ENCODE data around the gene ATP8B4.
"Not testable (repeated sequence)": the region's sequence is repeated elsewhere in the genome, so short reads cannot be mapped to it uniquely, and the experiment has no call there.

The ATP8B4 gene

GRCh38 chr15:49986326-49986725, 132.7 kb downstream of the ATP8B4 start:
- Histone ChIP-seq H3K4me3 (ENCODE audit: low read length) (no peak overlapping the region), H3K9me3 (ENCODE audit: control insufficient read depth, low read length) (no peaks in the 10 kb centered on the region), H3K36me3 (ENCODE audit: control insufficient read depth, insufficient read depth, low read length) (no peaks in the 10 kb centered on the region), H3K9ac (ENCODE audit: low read length) (no peak overlapping the region), H3K27me3 (ENCODE audit: control insufficient read depth, insufficient read depth, low read length) (no peaks in the 10 kb centered on the region), H3K4me1 (ENCODE audit: control insufficient read depth, insufficient read depth, low read length) (no peaks in the 10 kb centered on the region)

- Histone ChIP-seq H3K9ac (ENCODE audit: low read length) (no peak overlapping the region), H3K27me3 (ENCODE audit: control insufficient read depth, insufficient read depth, low read length) (no peaks in the 10 kb centered on the region), H3K36me3 (ENCODE audit: control insufficient read depth, insufficient read depth, low read length) (no peaks in the 10 kb centered on the region), H3K4me1 (ENCODE audit: control insufficient read depth, insufficient read depth, low read length) (no peaks in the 10 kb centered on the region), H3K4me3 (ENCODE audit: low read length) (no peak overlapping the region), H3K9me3 (ENCODE audit: control insufficient read depth, low read length) (no peaks in the 10 kb centered on the region)
Measured at GRCh38 chr15:49985463-49985862, 133.6 kb downstream of the ATP8B4 start.

- no peaks in the 10 kb centered on the region for H3K4me1 ChIP-seq (ENCODE audit: control insufficient read depth, insufficient read depth, low read length)
- H3K9ac ChIP-seq (ENCODE audit: low read length) = no peak overlapping the region
- H3K9me3 ChIP-seq (ENCODE audit: control insufficient read depth, low read length) = no peaks in the 10 kb centered on the region
- H3K27me3 ChIP-seq (ENCODE audit: control insufficient read depth, insufficient read depth, low read length) = no peaks in the 10 kb centered on the region
- no peaks in the 10 kb centered on the region for H3K36me3 ChIP-seq (ENCODE audit: control insufficient read depth, insufficient read depth, low read length)
- no peak overlapping the region for H3K4me3 ChIP-seq (ENCODE audit: low read length)
Measured at GRCh38 chr15:49984436-49984835, 134.6 kb downstream of the ATP8B4 start.

- H3K27me3 ChIP-seq (ENCODE audit: control insufficient read depth, insufficient read depth, low read length) = no peaks in the 10 kb centered on the region
- no peaks in the 10 kb centered on the region for H3K4me1 ChIP-seq (ENCODE audit: control insufficient read depth, insufficient read depth, low read length)
- no peak overlapping the region for H3K4me3 ChIP-seq (ENCODE audit: low read length)
- H3K9ac ChIP-seq (ENCODE audit: low read length) = no peak overlapping the region
- H3K36me3 ChIP-seq (ENCODE audit: control insufficient read depth, insufficient read depth, low read length) = no peaks in the 10 kb centered on the region
- no peaks in the 10 kb centered on the region for H3K9me3 ChIP-seq (ENCODE audit: control insufficient read depth, low read length)
Measured at GRCh38 chr15:49982584-49982983, 136.4 kb downstream of the ATP8B4 start.

- Histone ChIP-seq H3K4me1 (ENCODE audit: control insufficient read depth, insufficient read depth, low read length) (no peaks in the 10 kb centered on the region), H3K9ac (ENCODE audit: low read length) (no peak overlapping the region), H3K27me3 (ENCODE audit: control insufficient read depth, insufficient read depth, low read length) (no peaks in the 10 kb centered on the region), H3K36me3 (ENCODE audit: control insufficient read depth, insufficient read depth, low read length) (no peaks in the 10 kb centered on the region), H3K4me3 (ENCODE audit: low read length) (no peak overlapping the region), H3K9me3 (ENCODE audit: control insufficient read depth, low read length) (no peaks in the 10 kb centered on the region)
Measured at GRCh38 chr15:49979705-49980382, 139.2 kb downstream of the ATP8B4 start.

GRCh38 chr15:49978121-49978520, 140.9 kb downstream of the ATP8B4 start:
- no peaks in the 10 kb centered on the region for H3K4me1 ChIP-seq (ENCODE audit: control insufficient read depth, insufficient read depth, low read length)
- H3K36me3 ChIP-seq (ENCODE audit: control insufficient read depth, insufficient read depth, low read length) = no peaks in the 10 kb centered on the region
- H3K9me3 ChIP-seq (ENCODE audit: control insufficient read depth, low read length) = no peaks in the 10 kb centered on the region
- no peaks in the 10 kb centered on the region for H3K27me3 ChIP-seq (ENCODE audit: control insufficient read depth, insufficient read depth, low read length)
- no peak overlapping the region for H3K4me3 ChIP-seq (ENCODE audit: low read length)
- H3K9ac ChIP-seq (ENCODE audit: low read length) = no peak overlapping the region

GRCh38 chr15:49977306-49977705, 141.7 kb downstream of the ATP8B4 start:
- H3K4me3 ChIP-seq (ENCODE audit: low read length) = no peak overlapping the region
- H3K9me3 ChIP-seq (ENCODE audit: control insufficient read depth, low read length) = no peaks in the 10 kb centered on the region
- H3K27me3 ChIP-seq (ENCODE audit: control insufficient read depth, insufficient read depth, low read length) = no peaks in the 10 kb centered on the region
- H3K36me3 ChIP-seq (ENCODE audit: control insufficient read depth, insufficient read depth, low read length) = no peaks in the 10 kb centered on the region
- H3K9ac ChIP-seq (ENCODE audit: low read length) = no peak overlapping the region
- H3K4me1 ChIP-seq (ENCODE audit: control insufficient read depth, insufficient read depth, low read length) = no peaks in the 10 kb centered on the region

GRCh38 chr15:49964551-49964950, 154.5 kb downstream of the ATP8B4 start:
- Histone ChIP-seq H3K27me3 (ENCODE audit: control insufficient read depth, insufficient read depth, low read length) (no peaks in the 10 kb centered on the region), H3K9ac (ENCODE audit: low read length) (no peak overlapping the region), H3K36me3 (ENCODE audit: control insufficient read depth, insufficient read depth, low read length) (no peaks in the 10 kb centered on the region), H3K4me3 (ENCODE audit: low read length) (no peak overlapping the region), H3K9me3 (ENCODE audit: control insufficient read depth, low read length) (no peaks in the 10 kb centered on the region), H3K4me1 (ENCODE audit: control insufficient read depth, insufficient read depth, low read length) (no peaks in the 10 kb centered on the region)

GRCh38 chr15:49964061-49964460, 155.0 kb downstream of the ATP8B4 start:
- Histone ChIP-seq H3K4me3 (ENCODE audit: low read length) (no peak overlapping the region), H3K9me3 (ENCODE audit: control insufficient read depth, low read length) (no peaks in the 10 kb centered on the region), H3K27me3 (ENCODE audit: control insufficient read depth, insufficient read depth, low read length) (no peaks in the 10 kb centered on the region), H3K36me3 (ENCODE audit: control insufficient read depth, insufficient read depth, low read length) (no peaks in the 10 kb centered on the region), H3K4me1 (ENCODE audit: control insufficient read depth, insufficient read depth, low read length) (no peaks in the 10 kb centered on the region), H3K9ac (ENCODE audit: low read length) (no peak overlapping the region)

GRCh38 chr15:49963033-49963772, 155.8 kb downstream of the ATP8B4 start:
- H3K27me3 ChIP-seq (ENCODE audit: control insufficient read depth, insufficient read depth, low read length); H3K36me3 ChIP-seq (ENCODE audit: control insufficient read depth, insufficient read depth, low read length); H3K4me3 ChIP-seq (ENCODE audit: low read length); H3K4me1 ChIP-seq (ENCODE audit: control insufficient read depth, insufficient read depth, low read length); H3K9me3 ChIP-seq (ENCODE audit: control insufficient read depth, low read length); H3K9ac ChIP-seq (ENCODE audit: low read length): not testable (repeated sequence)

- Histone ChIP-seq H3K4me3 (ENCODE audit: low read length) (no peak overlapping the region), H3K27me3 (ENCODE audit: control insufficient read depth, insufficient read depth, low read length) (no peaks in the 10 kb centered on the region), H3K9me3 (ENCODE audit: control insufficient read depth, low read length) (no peaks in the 10 kb centered on the region), H3K36me3 (ENCODE audit: control insufficient read depth, insufficient read depth, low read length) (no peaks in the 10 kb centered on the region), H3K4me1 (ENCODE audit: control insufficient read depth, insufficient read depth, low read length) (no peaks in the 10 kb centered on the region), H3K9ac (ENCODE audit: low read length) (no peak overlapping the region)
Measured at GRCh38 chr15:49962044-49962602, 156.9 kb downstream of the ATP8B4 start.

- H3K27me3 ChIP-seq (ENCODE audit: control insufficient read depth, insufficient read depth, low read length) = no peaks in the 10 kb centered on the region
- H3K9ac ChIP-seq (ENCODE audit: low read length) = no peak overlapping the region
- H3K4me1 ChIP-seq (ENCODE audit: control insufficient read depth, insufficient read depth, low read length) = no peaks in the 10 kb centered on the region
- no peaks in the 10 kb centered on the region for H3K36me3 ChIP-seq (ENCODE audit: control insufficient read depth, insufficient read depth, low read length)
- no peaks in the 10 kb centered on the region for H3K9me3 ChIP-seq (ENCODE audit: control insufficient read depth, low read length)
- no peak overlapping the region for H3K4me3 ChIP-seq (ENCODE audit: low read length)
Measured at GRCh38 chr15:49953421-49953820, 165.6 kb downstream of the ATP8B4 start.

All from mucosa of stomach (tissue), 1 donor.